ENCODE data around the gene RGL3.
A peak's percentile ranks its signal among the peaks of the same experiment; 100 is the strongest.
"Not testable (repeated sequence)": the region's sequence is repeated elsewhere in the genome, so short reads cannot be mapped to it uniquely, and the experiment has no call there.

RGL3 gene

DNA sequence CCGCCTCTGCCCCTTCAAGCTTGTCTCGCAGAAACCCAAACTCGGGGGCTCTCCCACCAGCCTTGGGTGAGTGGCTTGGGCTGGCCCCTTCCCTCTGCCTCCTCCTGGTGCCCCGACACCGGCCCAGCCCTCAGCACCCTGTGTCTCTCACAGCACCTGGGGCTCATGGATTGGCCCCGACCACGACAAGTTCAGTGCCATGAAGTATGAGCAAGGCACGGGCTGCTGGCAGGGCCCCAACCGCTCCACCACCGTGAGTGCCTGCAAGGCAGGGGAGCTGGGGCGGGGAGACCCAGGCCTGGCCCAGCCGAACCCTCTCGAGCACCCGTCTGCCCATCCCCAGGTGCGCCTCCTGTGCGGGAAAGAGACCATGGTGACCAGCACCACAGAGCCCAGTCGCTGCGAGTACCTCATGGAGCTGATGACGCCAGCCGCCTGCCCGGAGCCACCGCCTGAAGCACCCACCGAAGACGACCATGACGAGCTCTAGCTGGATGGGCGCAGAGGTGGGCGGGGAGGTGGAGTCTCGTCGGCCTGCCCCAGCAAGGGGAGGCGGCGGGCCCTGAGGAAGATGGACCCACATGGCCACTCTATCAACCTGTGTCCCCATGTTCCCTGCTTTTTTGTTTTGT lies 29.9 kb upstream of the RGL3 start:
- no peak for DNase-seq (ENCODE audit: low spot score)

DNA sequence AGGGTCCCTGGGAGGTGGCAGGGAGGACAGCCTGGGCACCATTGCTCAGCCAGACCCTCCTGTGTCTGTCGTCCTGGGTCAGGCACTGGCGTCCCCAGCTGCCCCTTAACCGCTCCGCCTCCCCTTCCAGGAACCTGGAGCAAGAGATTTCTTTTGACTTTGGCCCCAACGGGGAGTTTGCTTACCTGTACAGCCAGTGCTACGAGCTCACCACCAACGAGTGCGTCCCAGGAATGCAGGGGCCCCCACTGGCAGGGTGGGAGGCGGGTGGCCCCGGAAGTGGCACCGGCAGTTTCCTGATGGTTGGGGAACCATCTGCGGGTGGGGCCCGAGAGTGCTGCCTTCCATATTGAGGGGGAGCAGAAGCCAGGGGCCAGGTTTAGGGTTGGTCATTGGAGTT lies 29.3 kb upstream of the RGL3 start:
- DNase-seq (ENCODE audit: low spot score): no peak

- no peak for DNase-seq (ENCODE audit: low spot score)
Observed at GRCh38 chr19:11447347-11448262, 28.5 kb upstream of the RGL3 start.

DNA sequence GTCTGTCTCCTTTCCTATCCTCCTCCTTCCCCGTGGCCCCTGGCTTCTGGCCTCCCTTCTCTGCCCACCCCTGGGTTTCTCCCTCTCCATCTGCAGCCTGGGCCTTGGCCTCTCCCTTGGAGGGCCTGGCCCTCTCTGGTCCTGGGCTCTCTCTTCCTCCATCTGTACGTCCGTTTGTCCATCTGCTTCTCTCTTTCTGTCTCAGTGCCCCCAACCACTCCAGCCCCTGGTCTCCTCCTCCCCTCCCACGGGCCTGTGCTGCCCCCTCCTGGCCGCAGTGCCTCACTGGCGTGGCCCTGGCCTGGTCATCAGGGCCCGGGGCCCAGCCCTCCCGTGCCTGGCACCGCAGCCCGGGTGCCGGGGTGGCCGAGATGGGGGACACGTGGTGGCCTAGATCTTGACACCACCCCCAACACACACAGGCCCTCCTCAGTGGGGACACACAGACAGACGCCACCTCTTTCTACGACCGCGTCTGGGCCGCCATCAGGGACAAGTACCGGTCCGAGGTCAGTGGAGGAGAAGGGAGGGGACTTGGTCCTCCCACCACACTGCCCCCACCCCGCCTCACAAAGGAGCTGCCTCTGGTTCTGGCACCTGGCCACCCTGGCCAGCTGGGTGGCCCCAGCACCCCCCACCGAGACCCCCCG lies 27.7 kb upstream of the RGL3 start:
- DNase-seq (ENCODE audit: low spot score): peak; percentile 86

- DNase-seq (ENCODE audit: low spot score): no peak
Observed at GRCh38 chr19:11446271-11446651, 27.1 kb upstream of the RGL3 start.

- no peak for DNase-seq (ENCODE audit: low spot score)
Observed at GRCh38 chr19:11445141-11445540, 26.0 kb upstream of the RGL3 start.

DNA sequence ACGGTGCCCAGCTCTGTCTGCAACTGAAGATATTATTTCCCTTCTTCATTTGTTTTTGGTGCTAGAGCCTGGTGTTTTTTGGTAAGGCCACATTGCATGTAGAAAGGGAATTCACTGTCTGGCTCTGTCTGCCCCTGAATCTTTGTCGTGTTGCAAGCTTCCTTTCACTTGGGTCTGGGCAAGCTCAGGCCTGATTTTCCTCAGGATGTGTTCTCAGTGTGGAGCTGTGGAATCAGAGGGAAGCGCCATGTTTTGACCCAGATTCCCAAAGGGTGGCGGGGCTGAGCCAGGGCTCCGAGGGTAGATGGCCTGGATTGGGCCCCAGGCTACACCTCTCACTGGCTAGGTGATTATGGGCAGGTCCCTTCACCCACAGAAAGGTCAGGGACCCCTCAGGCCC lies 24.9 kb upstream of the RGL3 start:
- DNase-seq (ENCODE audit: low spot score): no peak

DNA sequence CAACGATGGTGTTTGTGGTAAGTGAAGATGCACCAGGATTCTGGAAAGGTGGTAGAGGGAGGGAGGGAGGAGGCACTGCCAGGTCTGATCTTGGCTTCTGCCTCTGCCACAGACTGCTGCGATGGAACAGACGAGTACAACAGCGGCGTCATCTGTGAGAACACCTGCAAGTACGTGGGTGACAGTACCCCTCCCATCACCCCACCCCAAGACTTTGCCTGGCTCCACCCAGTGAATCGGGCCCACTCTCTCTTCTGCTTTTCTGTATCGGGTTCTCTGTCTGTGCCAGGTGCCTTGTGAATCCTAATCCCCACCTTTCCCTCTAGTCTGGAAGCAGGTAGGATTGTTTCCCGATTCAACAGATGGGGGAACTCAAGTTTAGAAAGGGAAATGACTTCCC lies 18.8 kb upstream of the RGL3 start:
- no peak for DNase-seq (ENCODE audit: low spot score)

DNA sequence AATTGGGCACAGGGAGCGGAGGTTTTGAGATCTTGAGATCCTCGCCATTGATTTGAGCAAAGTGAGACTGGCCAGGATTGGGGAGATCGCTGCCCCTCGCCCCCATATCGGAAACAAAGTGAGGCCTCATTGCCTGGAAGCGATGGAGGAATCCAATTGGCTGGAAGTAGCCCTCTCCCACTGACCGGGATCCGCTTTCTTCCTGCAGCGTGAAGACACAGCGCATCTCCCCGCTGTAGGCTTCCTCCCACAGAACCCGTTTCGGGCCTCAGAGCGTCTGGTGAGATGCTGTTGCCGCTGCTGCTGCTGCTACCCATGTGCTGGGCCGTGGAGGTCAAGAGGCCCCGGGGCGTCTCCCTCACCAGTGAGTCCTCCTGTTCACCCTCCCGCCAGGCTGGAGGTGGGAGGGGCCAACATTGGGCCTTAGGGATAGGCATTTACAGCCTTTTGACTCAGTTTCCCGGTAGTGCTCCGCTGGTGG lies 16.8 kb upstream of the RGL3 start:
- no peak for DNase-seq (ENCODE audit: low spot score)

GRCh38 chr19:11435057-11435832 lies 16.1 kb upstream of the RGL3 start, which contains the start of the genes ODAD3 and PRKCSH:
ODAD3 (minus strand) TSS chr19:11435121; CDS start chr19:11435016, 105 bp downstream.
PRKCSH (plus strand) TSS chr19:11435635; CDS start chr19:11436118, 483 bp downstream.
- DNase-seq (ENCODE audit: low spot score): peak; percentile 99

DNA sequence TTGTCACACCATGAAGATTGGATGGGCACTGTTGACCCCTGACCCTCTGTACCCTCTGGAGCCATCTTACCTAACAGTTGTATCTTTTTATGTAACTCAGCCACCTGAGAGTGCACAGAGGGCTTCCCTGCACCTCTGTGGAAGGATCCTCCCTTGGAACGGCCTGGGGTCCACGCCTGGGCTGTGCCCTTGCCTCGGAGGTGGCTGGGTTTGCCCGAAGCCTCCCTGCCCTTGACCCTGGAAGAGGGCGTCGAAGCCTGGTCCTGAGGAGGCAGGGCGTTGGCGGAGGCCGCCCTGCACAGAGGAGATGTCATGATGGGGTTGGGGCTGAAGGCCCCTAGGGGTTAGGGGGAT lies 15.6 kb upstream of the RGL3 start:
- no peak for DNase-seq (ENCODE audit: low spot score)

- DNase-seq (ENCODE audit: low spot score): not testable (repeated sequence)
Observed at GRCh38 chr19:11433526-11433925, 14.4 kb upstream of the RGL3 start.

GRCh38 chr19:11426656-11427055 lies 7.5 kb upstream of the RGL3 start:
- DNase-seq (ENCODE audit: low spot score): no peak

- DNase-seq (ENCODE audit: low spot score): no peak
Observed at GRCh38 chr19:11425719-11426457, 6.8 kb upstream of the RGL3 start.

DNA sequence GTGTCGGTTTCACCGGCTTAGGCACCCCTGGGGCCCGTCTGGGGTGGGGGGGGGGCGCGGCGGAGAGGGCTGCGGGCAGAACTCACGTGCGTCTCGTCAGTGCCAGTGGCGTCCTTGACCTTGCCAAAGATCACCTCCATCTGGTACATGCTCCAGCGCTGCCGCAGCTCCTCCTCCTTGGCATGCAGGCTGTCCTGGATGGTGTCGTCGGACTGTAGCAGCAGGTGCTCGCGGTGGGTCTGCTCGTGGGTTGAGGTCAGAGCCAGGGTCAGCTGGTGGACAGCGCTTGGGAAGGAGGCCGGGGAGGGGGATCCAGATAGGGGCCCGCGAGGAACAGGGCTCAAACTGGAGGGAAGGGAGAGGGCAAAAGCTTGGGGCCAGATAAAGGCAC lies 4.7 kb upstream of the RGL3 start:
- DNase-seq (ENCODE audit: low spot score): no peak

DNA sequence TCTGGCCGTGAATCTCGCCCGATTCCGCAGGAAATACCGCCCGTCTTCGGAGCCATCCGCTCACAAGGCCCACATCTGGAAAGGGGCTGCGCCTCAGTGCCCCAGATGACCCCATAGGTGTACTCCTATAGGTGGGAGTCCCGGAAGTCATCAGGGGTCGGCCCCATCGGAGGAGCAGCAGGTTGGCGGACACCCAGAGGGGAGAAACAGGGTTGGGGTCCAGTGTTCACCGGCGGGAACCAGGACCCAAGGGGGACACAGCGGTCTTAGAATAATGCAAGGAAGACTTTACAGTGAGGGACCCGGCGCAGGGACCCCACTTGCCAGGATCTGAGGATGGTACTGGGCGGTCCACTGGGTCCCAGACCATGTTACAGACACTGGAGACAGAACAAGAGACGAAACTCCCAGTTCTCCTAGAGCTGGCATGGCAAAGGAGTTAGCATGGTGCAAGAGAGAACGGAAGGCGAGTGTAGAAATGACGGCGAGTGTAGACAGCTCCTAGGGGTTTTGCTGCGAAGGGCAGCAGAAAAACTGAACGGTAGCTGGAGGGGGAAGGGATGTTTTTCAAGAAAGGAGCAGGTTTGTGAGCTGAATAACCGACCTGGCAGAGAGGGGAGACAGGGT lies 4.2 kb upstream of the RGL3 start:
- DNase-seq (ENCODE audit: low spot score): no peak

DNA sequence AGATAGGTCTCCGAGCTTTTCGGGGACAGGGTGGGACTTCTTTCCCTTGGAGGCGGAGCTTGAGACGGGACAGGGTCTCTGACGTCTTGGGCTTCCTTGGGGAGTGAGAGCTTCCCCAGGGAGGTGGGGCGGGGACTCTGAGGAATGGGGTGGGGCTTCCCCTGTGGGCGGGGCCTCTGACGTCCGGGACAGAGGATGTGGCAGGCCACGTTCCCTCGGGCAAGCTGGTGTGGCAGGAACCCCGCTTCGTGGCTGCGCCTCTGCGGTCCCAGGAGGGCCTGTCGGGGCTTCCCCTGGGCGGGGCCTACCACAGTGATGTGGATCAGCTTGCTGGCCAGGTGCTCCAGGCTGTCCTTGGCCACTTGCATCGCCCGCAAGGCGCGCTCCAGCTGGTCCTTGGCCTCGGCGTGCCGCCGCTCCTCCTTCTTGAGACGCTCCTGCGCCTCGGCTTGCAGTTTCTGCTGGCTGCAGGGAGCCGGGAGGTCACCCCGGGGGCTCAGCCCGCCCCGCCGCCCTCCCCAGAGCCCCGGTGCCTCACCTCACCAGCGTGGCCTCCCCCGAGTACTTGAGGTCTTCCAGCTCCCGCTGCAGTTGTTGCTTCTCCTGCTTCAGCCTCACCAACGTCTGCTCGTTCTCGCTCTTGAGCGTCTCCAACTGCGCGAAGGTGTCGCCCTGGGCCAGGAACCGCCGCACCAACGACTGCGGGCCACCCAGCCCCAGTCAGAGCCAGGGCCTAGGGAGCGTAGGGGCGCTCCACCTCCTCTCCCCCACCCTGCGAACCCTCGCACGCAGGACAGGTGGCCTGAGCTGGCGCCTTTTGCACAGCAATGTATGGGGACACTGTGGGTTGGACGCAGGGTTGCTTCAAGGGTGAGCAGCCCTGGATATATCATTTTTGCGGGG lies 3.3 kb upstream of the RGL3 start:
- no peak for DNase-seq (ENCODE audit: low spot score)

GRCh38 chr19:11421371-11422098 lies 2.4 kb upstream of the RGL3 start:
- peak; percentile 72 for DNase-seq (ENCODE audit: low spot score)
